ELR (cell line): Measurements from ENCODE around the gene ADCK1.
A peak's percentile ranks its signal among the peaks of the same experiment; 100 is the strongest.
"Not testable (repeated sequence)": the region's sequence is repeated elsewhere in the genome, so short reads cannot be mapped to it uniquely, and the experiment has no call there.

Source experiments
- DNase-seq: peaks from one replicate; pipeline ENCODE4 v3.0.0-alpha.2; 2015; ENCODE audit warnings: low read depth

The ADCK1 gene

GRCh38 chr14:77955816-77956484 is 156.0 kb downstream of the ADCK1 start:
- no peak for DNase-seq

DNA sequence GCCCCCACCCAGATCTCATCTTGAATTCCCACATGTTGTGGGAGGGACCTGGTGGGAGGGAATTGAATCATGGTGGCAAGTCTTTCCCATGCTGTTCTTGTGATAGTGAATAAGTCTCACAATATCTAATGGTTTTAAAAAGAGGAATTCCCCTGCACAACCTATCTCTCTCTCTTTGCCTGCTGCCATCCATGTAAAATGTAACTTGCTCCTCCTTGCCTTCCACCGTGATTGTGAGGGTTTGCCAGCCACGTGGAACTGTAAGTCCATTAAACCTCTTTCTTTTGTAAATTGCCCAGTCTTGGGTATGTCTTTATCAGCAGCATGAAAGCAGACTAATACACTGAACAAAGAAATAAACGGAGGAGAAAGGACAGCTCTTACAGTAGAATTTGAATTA is 159.8 kb downstream of the ADCK1 start:
- DNase-seq = not testable (repeated sequence)

DNA sequence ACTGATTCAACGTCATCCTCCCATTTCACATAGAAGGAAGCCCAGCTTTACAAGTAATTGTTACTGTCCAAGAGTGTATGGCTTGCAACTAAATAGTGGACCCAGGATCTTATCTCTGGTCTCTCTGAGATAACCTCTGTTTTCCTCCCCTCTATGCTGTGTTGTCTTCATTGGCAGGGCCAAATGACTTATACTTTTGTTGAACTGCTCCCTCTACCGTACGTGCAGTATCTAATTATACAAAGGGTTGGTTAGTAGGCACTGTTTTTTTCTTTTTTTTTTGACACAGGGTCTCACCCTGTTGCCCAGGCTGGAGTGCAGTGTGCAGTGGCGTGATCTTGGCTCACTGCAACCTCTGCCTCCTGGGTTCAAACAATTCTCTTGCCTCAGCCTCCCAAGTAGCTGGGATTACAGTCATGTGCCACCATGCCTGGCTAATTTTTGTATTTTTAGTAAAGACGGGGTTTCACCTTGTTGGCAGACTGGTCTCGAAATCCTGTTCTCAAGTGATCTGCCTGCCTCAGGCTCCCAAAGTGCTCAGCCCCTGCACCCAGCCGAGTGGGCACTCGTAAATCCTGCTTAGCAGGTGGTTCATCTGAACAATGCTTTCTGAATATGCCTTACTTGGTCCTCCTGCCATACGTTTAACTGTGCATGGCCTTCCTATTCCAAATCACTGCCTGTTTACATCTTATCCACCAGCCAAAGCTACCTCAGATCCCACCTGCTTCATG is 162.1 kb downstream of the ADCK1 start:
- DNase-seq = no peak

- no peak for DNase-seq
These were observed 163.0 kb downstream of the ADCK1 start for GRCh38 chr14:77962731-77963520.

DNA sequence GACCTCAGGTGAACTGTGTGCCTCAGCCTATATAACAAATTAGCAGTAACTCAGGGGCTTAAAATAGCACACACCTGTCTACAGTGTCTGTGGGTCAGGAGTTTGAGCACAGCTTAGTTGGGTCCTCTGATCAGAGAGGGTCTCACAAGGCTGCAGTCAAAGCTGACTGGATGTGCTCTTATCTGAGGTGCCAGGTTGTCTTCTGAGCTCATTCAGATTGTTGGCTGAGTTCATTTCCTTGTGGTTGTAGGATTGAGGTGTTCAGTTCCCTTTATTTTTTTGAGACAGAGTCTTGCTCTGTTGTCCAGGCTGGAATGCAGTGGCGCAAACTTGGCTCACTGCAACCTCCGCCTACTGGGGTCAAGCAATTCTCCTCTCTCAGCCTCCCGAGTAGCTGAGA is 164.7 kb downstream of the ADCK1 start:
- DNase-seq = no peak

DNA sequence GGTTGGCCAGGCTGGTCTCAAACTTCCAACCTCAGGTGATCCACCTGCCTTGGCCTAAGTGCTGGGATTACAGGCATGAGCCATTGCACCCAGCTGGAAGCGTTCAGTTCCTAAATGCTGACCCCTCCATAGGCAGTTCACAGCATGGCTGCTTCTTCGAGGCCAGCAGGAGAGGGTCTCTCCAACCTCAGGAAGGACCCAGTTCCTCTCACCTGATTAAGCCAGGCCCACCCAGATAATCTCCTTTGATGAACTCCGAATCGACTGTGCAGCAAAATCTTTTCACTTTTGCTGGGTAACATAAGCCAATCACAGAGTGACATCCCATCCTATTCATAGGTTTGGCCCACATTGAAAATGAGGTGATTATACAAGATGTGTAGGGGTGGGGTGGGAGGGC is 165.1 kb downstream of the ADCK1 start:
- DNase-seq = no peak

DNA sequence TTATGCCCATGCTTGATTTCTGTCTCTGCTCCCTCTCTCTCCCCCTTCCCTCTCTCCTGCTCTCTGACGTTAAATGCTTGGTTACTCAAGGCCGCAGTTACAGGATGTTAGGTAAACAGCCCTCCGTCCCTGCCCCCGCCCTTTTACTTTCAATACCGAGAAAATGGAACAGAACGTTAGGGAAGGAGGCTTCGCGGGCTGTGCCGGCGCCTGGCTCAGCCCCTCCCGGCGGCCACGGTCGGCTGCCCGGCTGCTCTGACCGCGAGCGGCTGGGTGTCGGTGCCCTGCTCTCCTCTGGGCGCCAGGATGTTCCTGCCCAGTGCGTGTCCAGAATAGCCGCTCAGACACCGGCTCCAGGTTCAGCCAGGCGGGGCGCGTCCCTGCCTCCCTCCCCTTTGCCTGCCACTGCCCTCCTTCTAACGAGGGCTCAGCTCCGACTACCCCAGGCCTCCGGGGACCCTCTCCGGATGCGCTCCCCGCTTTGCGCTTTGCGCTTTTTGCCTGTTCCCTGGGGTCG is 166.1 kb downstream of the ADCK1 start:
- DNase-seq = peak; percentile 35

DNA sequence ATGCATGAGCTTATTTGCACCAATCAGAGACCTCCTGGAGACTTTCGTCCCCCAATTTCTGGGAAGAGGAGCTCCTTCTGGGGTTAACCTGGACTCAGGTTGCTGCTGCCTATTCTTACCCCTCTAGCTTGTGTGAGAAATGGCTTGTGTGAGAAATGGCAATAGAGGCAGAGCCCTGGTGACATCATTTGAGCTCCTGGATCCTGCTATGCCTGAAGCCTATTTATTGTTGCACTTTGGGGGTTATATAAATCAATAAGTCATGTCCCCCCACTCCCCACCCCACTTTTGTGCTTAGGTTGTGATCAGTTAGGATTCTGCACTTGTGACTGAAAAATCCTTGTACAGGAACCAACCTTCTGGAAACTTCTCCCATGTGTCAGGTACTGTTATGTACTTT is 167.2 kb downstream of the ADCK1 start:
- no peak for DNase-seq

- no peak for DNase-seq
These were observed 170.7 kb downstream of the ADCK1 start for GRCh38 chr14:77970646-77971045.

- no peak for DNase-seq
These were observed 173.3 kb downstream of the ADCK1 start for GRCh38 chr14:77973246-77973645.

GRCh38 chr14:77976591-77976990 is 176.7 kb downstream of the ADCK1 start:
- DNase-seq = no peak

DNA sequence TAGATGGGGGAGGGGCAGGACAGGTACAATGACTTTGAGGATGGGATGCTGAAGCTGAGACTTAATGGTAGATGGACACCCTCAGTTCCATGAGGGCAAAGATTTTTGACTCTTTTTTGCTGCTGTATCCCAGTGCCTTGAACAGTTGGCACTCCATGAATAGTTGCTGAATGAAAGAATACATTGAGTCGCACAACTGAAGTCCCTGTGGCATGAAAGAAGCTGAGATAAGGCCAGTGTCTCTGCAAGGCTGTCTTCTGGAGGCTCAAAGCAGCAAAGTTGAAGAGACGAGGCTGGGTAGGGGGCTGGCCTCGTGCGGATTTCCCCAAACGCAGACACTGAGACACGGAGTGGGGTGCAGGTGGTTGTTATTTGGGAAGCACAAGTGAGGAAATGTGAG is 179.3 kb downstream of the ADCK1 start:
- no peak for DNase-seq

DNA sequence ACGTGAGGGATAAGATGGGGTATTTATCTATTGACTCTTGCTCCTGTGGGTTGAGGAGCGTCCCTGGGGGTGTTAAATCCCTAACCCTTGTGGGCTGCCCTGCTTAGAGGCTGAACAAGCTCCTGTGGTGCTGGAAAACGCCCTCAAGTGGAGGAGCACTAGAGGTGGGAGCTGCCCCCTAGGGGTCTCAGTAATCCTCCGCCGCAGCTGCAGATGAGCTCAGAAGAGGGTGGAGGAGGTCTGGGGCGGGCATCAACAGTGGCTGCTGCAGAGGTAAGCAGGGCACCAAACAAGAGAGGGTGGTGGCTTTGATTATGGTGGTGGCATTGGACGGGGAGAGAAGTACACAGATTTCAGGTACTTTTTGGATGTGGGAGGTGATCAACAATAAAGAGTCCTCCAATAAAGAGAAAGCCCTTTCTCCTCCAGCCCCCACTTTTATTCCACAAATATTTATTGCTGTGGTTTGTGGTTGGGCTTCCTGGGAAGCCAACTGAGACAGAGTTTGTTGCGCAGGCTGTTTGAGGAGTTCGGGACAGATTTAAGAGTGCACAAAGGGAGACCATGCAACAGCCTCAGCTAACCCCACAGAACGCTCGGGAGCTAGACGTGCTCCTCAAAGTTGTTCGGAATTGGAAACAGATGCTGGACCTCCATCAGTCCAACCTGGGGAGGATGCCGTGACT is 179.9 kb downstream of the ADCK1 start:
- DNase-seq = no peak

GRCh38 chr14:77980475-77981321 is 180.8 kb downstream of the ADCK1 start:
- no peak for DNase-seq
